Smooth muscle cell (in vitro differentiated cells): ENCODE measurements around the gene CCL22. TPM values are rescaled to one million over a fixed set of nuclear protein-coding genes. Genes with fewer than 3 reads are reported as not detected.
A peak's percentile ranks its signal among the peaks of the same experiment; 100 is the strongest.

Experiments used
- DNase-seq: peaks from one replicate; lab custom pipeline; 2025; ENCODE audit not compliant: unreplicated experiment; lab: John Stamatoyannopoulos, UW
- H2AFZ ChIP-seq: fragments of 200-600 bp; sonication (generic); 2 replicates; pipeline ENCODE4 v1.6.0; 2016; ENCODE audit warnings: antibody characterized with exemption, low read depth, mild to moderate bottlenecking
- H3F3A ChIP-seq: fragments of 200-600 bp; sonication (generic); 2 replicates; pipeline ENCODE4 v1.6.0; 2017; ENCODE audit warnings: antibody characterized with exemption, low read depth
- H3K27ac ChIP-seq: fragments of 200-600 bp; sonication (generic); 2 replicates; pipeline ENCODE4 v1.5.1; 2016; ENCODE audit warnings: low read depth, mild to moderate bottlenecking
- H3K27me3 ChIP-seq: fragments of 200-600 bp; sonication (generic); 2 replicates; pipeline ENCODE4 v1.6.1; 2016; ENCODE audit warnings: low read depth, mild to moderate bottlenecking
- H3K36me3 ChIP-seq: fragments of 200-600 bp; sonication (generic); 2 replicates; pipeline ENCODE4 v1.5.1; 2016; ENCODE audit warnings: low read depth
- H3K4me1 ChIP-seq: fragments of 200-600 bp; sonication (generic); 2 replicates; pipeline ENCODE4 v1.5.1; 2016; ENCODE audit warnings: low read depth
- H3K4me2 ChIP-seq: fragments of 200-600 bp; sonication (generic); 2 replicates; pipeline ENCODE4 v1.6.0; 2016; ENCODE audit warnings: mild to moderate bottlenecking
- H3K4me3 ChIP-seq: fragments of 200-600 bp; sonication (generic); 2 replicates; pipeline ENCODE4 v1.5.1; 2016; ENCODE audit warnings: mild to moderate bottlenecking
- H3K79me2 ChIP-seq: fragments of 200-600 bp; sonication (generic); 2 replicates; pipeline ENCODE4 v1.6.0; 2016; ENCODE audit warnings: low read depth, mild to moderate bottlenecking
- H3K9ac ChIP-seq: fragments of 200-600 bp; sonication (generic); 2 replicates; pipeline ENCODE4 v1.6.0; 2016; ENCODE audit warnings: low read depth
- H3K9me3 ChIP-seq: fragments of 200-600 bp; sonication (generic); replicated peaks from 2 replicates; pipeline ENCODE4 v1.5.1; 2016; ENCODE audit warnings: low read depth
- H4K20me1 ChIP-seq: fragments of 200-600 bp; sonication (generic); 2 replicates; pipeline ENCODE4 v1.6.0; 2016; ENCODE audit warnings: low read depth
- WGBS: methylation state at CpG from one replicate; pipeline ENCODE4 v1.1.7; 2016; ENCODE audit warnings: low lambda C conversion rate; 5-methylcytosine and 5-hydroxymethylcytosine counted together
- polyA plus RNA-seq: library from polyadenylated mRNA; unstranded; fragments of >200 nt; fragmentation: Nextera tagmentation; extraction: Ambion mirVana; gene quantifications from 2 replicates; pipeline ENCODE4 v1.2.1, GENCODE V29; 2016
- total RNA-seq: library from RNA; depleted of rRNA; stranded (reverse); fragments of >200 nt; gene quantifications from 2 replicates; pipeline ENCODE4 v1.2.3, GENCODE V29; 2014
- TF ChIP-seq, protein P1 (sequence below): fragments of 200-600 bp; sonication (generic); IDR thresholded peaks from 2 replicates; pipeline ENCODE4 v1.5.1; 2017; ENCODE audit warnings: borderline replicate concordance, mild to moderate bottlenecking, antibody characterized with exemption; ENCODE audit not compliant: insufficient read depth, poor library complexity, severe bottlenecking

The CCL22 gene
- total and polyA plus RNA-seq, 2 experiments from 2014 or later: not detected

DNA sequence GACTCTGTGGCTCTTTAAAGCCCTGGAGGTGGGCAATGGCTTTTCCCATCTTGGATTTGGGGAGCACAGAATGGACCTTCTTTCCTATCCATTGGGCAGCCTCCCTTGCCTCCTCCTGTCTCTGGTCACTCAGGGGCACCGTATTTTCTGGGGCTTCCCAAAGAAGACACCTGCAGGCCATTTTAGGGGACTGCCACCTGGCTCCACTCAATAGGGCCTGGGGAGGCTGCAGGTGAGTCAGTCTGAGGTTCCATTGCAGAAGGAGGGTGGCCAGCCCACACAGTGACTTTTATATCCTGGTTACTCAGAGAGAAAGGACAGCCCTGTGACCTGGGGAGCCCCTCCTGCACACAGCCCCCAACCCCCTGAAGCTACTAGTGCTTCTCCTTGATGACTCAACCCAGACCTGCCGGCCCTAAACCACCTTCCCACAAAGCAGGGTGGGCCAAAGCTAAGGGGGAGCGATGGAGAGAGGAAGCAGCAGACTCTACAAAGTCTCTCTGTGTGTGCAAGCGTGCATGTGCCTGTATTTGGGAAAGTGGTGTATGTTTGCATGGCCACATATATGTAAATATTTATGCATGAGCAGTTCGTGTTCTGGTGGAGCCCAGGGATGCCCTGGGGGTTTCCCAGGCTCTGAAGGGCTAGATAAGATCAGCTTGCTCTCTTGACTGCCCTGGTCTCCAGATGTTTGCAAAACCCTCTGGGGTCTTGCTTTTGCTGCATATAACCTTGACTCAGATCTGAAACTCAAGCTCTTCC lies 18.7 kb downstream of the CCL22 start:
- Histone ChIP-seq H3K9ac (peak overlapping the region; percentile 4), H3K4me3 (no peak overlapping the region), H3K79me2 (no peaks in the 10 kb centered on the region), H3K36me3 (no peaks in the 10 kb centered on the region), H3K9me3 (no peaks in the 10 kb centered on the region), H3F3A (peaks cover 12% of the 10 kb centered on the region), H3K4me2 (peak overlapping the region; percentile 72), H4K20me1 (no peaks in the 10 kb centered on the region), H3K27me3 (no peaks in the 10 kb centered on the region), H2AFZ (no peak overlapping the region), H3K27ac (peak overlapping the region; percentile 72), H3K4me1 (peaks cover 31% of the 10 kb centered on the region)
- TF ChIP-seq, protein P1, sequence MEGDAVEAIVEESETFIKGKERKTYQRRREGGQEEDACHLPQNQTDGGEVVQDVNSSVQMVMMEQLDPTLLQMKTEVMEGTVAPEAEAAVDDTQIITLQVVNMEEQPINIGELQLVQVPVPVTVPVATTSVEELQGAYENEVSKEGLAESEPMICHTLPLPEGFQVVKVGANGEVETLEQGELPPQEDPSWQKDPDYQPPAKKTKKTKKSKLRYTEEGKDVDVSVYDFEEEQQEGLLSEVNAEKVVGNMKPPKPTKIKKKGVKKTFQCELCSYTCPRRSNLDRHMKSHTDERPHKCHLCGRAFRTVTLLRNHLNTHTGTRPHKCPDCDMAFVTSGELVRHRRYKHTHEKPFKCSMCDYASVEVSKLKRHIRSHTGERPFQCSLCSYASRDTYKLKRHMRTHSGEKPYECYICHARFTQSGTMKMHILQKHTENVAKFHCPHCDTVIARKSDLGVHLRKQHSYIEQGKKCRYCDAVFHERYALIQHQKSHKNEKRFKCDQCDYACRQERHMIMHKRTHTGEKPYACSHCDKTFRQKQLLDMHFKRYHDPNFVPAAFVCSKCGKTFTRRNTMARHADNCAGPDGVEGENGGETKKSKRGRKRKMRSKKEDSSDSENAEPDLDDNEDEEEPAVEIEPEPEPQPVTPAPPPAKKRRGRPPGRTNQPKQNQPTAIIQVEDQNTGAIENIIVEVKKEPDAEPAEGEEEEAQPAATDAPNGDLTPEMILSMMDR: peak; percentile 16
- no peak for DNase-seq
- 35% methylated on average over 5 of the region's 5 CpGs for WGBS

DNA sequence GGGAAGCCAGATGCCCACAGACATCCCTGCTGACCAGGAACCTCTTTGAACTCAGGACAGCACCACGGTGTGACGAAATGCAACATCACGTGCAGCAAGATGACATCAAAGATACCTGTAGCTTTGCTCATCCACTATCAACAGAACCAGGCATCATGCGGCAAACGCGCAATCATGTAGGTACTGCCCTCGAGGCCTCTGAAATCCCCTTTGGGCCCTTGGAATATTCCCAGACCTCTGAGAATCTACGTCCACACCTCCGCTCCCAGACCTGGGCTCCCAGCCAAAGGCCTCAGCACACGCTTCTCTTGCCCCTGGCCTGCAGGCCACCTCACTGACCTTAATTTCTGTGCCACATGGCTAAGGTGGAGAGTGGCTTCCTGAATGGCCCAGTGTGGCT lies 21.0 kb downstream of the CCL22 start:
- 94% methylated on average over 10 of the region's 10 CpGs for WGBS
- no peak overlapping the region for H2AFZ ChIP-seq
- no peak for DNase-seq

DNA sequence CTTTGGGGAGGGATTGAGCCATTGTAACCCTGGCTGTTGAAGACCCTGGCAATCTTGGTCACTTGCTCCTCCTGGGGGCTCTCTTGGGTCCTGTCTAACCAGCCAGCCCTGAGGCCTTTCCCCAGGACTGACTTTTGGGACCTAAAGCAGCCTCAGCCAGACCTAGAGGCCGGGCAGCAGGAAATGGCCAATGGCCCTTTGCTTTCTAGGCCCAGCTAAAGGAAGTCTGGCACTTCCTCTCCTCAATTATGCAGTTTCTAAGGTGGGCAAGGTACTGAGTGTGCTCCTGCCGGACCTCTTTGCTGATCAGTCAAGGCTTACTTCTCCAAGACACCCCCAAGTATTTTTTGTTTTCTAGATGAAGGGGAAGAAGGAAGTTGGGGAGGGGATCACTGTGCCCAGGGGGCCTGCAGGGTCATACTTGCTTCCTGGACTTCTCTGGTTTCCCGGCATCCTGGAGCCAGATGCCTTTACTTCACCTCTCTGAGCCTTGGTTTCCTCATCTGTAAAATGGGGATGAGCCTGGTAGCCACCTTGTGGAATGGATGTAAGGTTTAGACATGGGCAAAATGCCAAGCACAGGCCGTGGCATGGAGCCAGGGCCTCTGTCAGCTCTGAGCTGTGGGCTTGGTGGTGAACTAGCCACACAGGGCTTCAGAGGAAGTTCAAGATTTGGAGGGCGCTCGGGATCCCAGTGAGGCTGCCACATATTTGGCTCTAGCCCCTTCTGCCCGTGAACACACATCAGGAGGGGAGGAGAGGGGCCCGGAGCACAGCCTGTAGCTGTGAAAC lies 22.3 kb downstream of the CCL22 start:
- WGBS: 93% methylated on average over 8 of the region's 8 CpGs

More for the DNA sequence above, 21.0 kb downstream of the CCL22 start:
- Histone ChIP-seq H3K27me3 (no peaks in the 10 kb centered on the region), H3K79me2 (no peaks in the 10 kb centered on the region), H3K4me1 (peaks cover 11% of the 10 kb centered on the region), H4K20me1 (no peaks in the 10 kb centered on the region), H3K4me2 (no peak overlapping the region), H3K9ac (no peak overlapping the region), H3K4me3 (no peak overlapping the region), H3K27ac (no peak overlapping the region), H3F3A (peaks cover 12% of the 10 kb centered on the region), H3K36me3 (no peaks in the 10 kb centered on the region), H3K9me3 (no peaks in the 10 kb centered on the region)
- TF ChIP-seq, protein P1: no peak

More for the DNA sequence above, 22.3 kb downstream of the CCL22 start:
- Histone ChIP-seq H3K36me3 (no peaks in the 10 kb centered on the region), H3K27ac (no peak overlapping the region), H3K9me3 (no peaks in the 10 kb centered on the region), H2AFZ (no peak overlapping the region), H3K79me2 (no peaks in the 10 kb centered on the region), H3F3A (peaks cover 12% of the 10 kb centered on the region), H3K9ac (no peak overlapping the region), H3K27me3 (no peaks in the 10 kb centered on the region), H4K20me1 (no peaks in the 10 kb centered on the region), H3K4me3 (no peak overlapping the region), H3K4me2 (no peak overlapping the region), H3K4me1 (peaks cover 9% of the 10 kb centered on the region)
- TF ChIP-seq, protein P1: no peak
- DNase-seq: no peak
